WTC11 (cell line): Measurements from ENCODE around the gene FCGR3B. TPM values are rescaled to one million over a fixed set of nuclear protein-coding genes. Genes with fewer than 3 reads are reported as not detected.
"Not testable (repeated sequence)": the region's sequence is repeated elsewhere in the genome, so short reads cannot be mapped to it uniquely, and the experiment has no call there.

ENCODE experiments used
- ATAC-seq: fragments of 200-7000 bp; cut with Tn5 transposase; 2 replicates; pipeline ENCODE4 v1.10.0; 2021; ENCODE audit warnings: mild to moderate bottlenecking, moderate library complexity
- CTCF ChIA-PET: fragments of 300-600 bp; sonication (Branson Sonifier 250); formaldehyde crosslinking; loops from one replicate; lab custom pipeline; 2021; ENCODE audit warnings: antibody characterized with exemption; lab: Charles Lee
- POLR2A ChIA-PET: fragments of 350-600 bp; sonication (Branson Sonifier 250); formaldehyde crosslinking; loops from one replicate; lab custom pipeline; 2021; ENCODE audit warnings: antibody characterized with exemption; lab: Charles Lee
- DNase-seq: peaks from one replicate; pipeline ENCODE4 v3.0.0; 2021; ENCODE audit warnings: low spot score
- H3K27ac Mint-ChIP-seq: 2 replicates; pipeline ENCODE4 v1.8.0; 2021; ENCODE audit warnings: mixed read lengths
- H3K27me3 Mint-ChIP-seq: 2 replicates; pipeline ENCODE4 v1.8.0; 2021; ENCODE audit warnings: low read depth, mild to moderate bottlenecking, moderate library complexity, mixed read lengths
- H3K36me3 Mint-ChIP-seq: 2 replicates; pipeline ENCODE4 v1.8.0; 2021; ENCODE audit warnings: mixed read lengths
- H3K4me1 Mint-ChIP-seq: 2 replicates; pipeline ENCODE4 v1.8.0; 2022; ENCODE audit warnings: mixed read lengths
- H3K4me3 Mint-ChIP-seq: 2 replicates; pipeline ENCODE4 v1.8.0; 2021; ENCODE audit warnings: mild to moderate bottlenecking, moderate library complexity, mixed read lengths
- H3K9me3 Mint-ChIP-seq: 2 replicates; pipeline ENCODE4 v1.8.0; 2021; ENCODE audit warnings: mixed read lengths
- ETV6 ChIP-seq: sonication (generic); formaldehyde crosslinking; IDR thresholded peaks from 2 replicates; pipeline ENCODE4 v1.8.1; 2022; ENCODE audit warnings: mild to moderate bottlenecking, missing genetic modification reagents
- TEAD1 ChIP-seq: sonication (generic); formaldehyde crosslinking; IDR thresholded peaks from 2 replicates; pipeline ENCODE4 v1.8.0; 2022; ENCODE audit warnings: mild to moderate bottlenecking, missing genetic modification reagents
- total RNA-seq: library from RNA; stranded (reverse); gene quantifications from 3 replicates; pipeline ENCODE4 v1.2.3, GENCODE V29; 2021
- TF ChIP-seq, protein P1 (sequence below): sonication (generic); formaldehyde crosslinking; IDR thresholded peaks from 2 replicates; pipeline ENCODE4 v1.8.1; 2023; ENCODE audit warnings: mild to moderate bottlenecking, moderate library complexity, missing genetic modification reagents
- TF ChIP-seq, protein P2 (sequence below): sonication (generic); formaldehyde crosslinking; IDR thresholded peaks from 2 replicates; pipeline ENCODE4 v1.8.0; 2022; ENCODE audit warnings: mild to moderate bottlenecking, missing genetic modification reagents

FCGR3B gene
- total RNA-seq, 1 experiment from 2014 or later: not detected

DNA sequence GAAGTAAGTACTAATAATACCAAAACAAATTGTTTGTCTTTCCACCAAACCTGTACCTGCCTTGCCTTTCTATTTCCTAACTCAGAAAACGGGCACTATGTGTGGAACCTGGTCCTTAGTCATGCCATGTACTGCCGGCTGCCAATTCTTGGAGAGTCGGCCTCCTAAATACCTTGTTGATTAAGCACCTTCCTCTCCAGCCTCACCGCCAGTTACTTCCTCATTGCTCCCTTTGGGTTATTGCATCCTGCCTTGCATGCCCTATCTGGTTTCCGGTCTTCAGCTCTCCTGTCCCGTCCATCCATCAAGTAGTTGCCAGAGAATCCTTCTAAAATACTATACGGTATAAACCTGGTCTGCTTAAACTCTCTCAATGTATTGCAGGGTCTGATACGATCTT, 8.9 kb downstream of the FCGR3B start:
- Mint-ChIP-seq H3K27me3 (peaks cover 24% of the 10 kb centered on the region), H3K36me3 (peaks cover 15% of the 10 kb centered on the region), H3K9me3 (peaks cover 16% of the 10 kb centered on the region), H3K4me3 (peak overlapping the region; percentile 96)
- CTCF ChIA-PET, DNase-seq, H3K27ac Mint-ChIP-seq, POLR2A ChIA-PET, H3K4me1 Mint-ChIP-seq: not testable (repeated sequence)
- peak; percentile 12; the same call in 1 of the 2 replicates for ATAC-seq

DNA sequence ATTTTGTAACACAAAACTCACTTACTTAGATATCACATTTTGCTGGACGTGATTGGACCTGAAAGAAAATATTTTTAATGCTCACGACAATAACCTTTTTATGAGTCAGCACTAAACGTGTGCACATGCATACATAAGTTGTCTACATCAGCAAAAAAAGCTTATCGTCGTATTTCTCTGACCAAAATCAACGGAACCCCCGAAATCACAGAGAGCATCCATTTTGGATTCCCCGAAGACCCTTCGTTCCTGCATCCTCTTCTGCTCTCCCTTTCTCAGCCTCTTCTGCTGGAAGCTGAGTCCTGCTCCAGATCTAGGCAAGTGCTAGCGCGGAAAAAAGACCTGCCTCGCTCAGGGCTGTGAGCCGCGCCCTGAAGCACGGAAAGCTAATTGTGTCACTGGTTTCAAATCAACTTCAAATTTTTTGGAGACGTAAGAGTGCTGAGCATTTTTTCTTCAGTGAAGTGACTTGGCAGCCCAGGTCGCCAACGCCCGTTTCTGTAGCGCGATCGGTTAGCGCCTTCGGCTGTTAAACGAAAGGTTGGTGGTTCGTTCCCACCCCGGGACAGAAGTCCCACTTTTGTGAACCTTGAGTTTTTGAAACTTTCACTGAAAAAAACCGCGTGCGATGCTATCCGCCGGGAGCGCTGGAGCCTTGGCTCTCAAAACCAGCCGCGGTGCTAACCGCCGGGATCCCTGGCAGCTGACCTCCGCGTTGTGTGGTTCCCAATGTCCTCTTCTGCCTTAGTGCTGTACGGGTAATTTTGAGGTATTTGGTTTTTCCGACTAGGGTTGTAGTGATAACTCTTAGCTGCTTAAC, 9.6 kb downstream of the FCGR3B start:
- CTCF ChIA-PET, POLR2A ChIA-PET, H3K4me1 Mint-ChIP-seq: not testable (repeated sequence)
- peaks cover 24% of the 10 kb centered on the region for H3K27me3 Mint-ChIP-seq
- TF ChIP-seq ETV6: 0 out of 2 replicates have a peak, but pooled peaks have one; percentile 32
- TF ChIP-seq, protein P1, sequence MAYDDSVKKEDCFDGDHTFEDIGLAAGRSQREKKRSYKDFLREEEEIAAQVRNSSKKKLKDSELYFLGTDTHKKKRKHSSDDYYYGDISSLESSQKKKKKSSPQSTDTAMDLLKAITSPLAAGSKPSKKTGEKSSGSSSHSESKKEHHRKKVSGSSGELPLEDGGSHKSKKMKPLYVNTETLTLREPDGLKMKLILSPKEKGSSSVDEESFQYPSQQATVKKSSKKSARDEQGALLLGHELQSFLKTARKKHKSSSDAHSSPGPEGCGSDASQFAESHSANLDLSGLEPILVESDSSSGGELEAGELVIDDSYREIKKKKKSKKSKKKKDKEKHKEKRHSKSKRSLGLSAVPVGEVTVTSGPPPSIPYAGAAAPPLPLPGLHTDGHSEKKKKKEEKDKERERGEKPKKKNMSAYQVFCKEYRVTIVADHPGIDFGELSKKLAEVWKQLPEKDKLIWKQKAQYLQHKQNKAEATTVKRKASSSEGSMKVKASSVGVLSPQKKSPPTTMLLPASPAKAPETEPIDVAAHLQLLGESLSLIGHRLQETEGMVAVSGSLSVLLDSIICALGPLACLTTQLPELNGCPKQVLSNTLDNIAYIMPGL (CRISPR knock-in tag): peak; percentile 81
- TF ChIP-seq TEAD1: 0 out of 2 replicates have a peak, but pooled peaks have one; percentile 37
- TF ChIP-seq, protein P2, sequence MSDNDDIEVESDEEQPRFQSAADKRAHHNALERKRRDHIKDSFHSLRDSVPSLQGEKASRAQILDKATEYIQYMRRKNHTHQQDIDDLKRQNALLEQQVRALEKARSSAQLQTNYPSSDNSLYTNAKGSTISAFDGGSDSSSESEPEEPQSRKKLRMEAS (CRISPR knock-in tag): peak; percentile 26; the same call in 1 of the 2 replicates
- peak overlapping the region; percentile 96 for H3K4me3 Mint-ChIP-seq
- DNase-seq (peak; percentile 81), ATAC-seq (peak; percentile 91)
- H3K9me3 Mint-ChIP-seq: peaks cover 16% of the 10 kb centered on the region
- H3K36me3 Mint-ChIP-seq: peaks cover 15% of the 10 kb centered on the region
- H3K27ac Mint-ChIP-seq: peak overlapping the region; percentile 92

DNA sequence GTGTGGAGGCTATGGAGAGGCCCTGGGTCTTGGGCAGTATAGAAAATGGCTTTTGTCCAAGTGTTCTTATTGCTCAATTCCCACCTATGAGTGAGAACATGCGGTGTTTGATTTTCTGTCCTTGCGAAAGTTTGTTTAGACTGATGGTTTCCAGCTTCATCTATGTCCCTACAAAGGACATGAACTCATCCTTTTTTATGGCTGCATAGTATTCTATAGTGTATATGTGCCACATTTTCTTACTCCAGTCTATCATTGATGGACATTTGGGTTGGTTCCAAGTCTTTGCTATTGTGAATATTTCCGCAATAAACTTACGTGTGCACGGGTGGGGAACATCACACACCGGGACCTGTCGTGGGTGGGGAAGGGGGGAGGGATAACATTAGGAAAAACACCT, 10.6 kb downstream of the FCGR3B start:
- ATAC-seq, H3K27ac Mint-ChIP-seq, CTCF ChIA-PET, DNase-seq, POLR2A ChIA-PET, H3K4me1 Mint-ChIP-seq: not testable (repeated sequence)
- peaks cover 19% of the 10 kb centered on the region for H3K36me3 Mint-ChIP-seq
- H3K9me3 Mint-ChIP-seq: peaks cover 20% of the 10 kb centered on the region
- H3K4me3 Mint-ChIP-seq: peak overlapping the region; percentile 96
- peaks cover 24% of the 10 kb centered on the region for H3K27me3 Mint-ChIP-seq

DNA sequence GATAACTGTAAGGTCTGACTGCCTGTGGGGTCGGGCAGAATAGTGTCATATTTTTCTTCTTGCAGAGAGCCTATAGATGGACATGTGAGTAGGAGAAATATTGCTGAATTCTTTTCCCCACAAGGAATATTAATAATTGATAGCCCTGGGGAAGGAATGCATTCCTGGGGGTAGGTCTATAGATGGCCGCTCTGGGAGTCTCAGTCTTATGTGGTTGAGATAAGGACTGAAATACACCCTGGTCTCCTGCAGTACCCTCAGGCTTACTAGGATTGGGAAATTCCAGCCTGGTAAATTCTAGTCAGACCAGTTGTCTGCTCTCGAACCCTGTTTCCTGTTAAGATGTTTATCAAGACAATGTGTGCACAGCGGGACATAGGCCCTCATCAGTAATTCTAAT, 12.5 kb downstream of the FCGR3B start:
- DNase-seq, H3K4me1 Mint-ChIP-seq, H3K27ac Mint-ChIP-seq, ATAC-seq, H3K4me3 Mint-ChIP-seq, POLR2A ChIA-PET, CTCF ChIA-PET: not testable (repeated sequence)
- Mint-ChIP-seq H3K27me3 (peaks cover 24% of the 10 kb centered on the region), H3K36me3 (peaks cover 19% of the 10 kb centered on the region), H3K9me3 (peaks cover 20% of the 10 kb centered on the region)

DNA sequence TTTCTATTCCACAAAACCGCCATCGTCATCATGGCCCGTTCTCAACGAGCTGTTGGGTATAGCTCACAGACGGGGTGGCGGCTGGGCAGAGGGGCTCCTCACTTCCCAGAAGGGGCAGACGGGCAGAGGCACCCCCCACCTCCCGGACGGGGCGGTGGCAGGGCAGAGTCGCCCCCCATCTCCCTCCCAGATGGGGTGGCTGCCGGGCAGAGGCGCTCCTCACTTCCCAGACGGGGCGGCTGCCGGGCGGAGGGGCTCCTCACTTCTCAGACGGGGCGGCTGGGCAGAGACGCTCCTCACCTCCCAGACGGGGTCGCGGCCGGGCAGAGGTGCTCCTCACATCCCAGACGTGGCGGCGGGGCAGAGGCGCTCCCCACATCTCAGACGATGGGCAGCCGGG, 14.6 kb downstream of the FCGR3B start:
- H3K4me1 Mint-ChIP-seq, H3K27ac Mint-ChIP-seq, POLR2A ChIA-PET, H3K27me3 Mint-ChIP-seq, ATAC-seq, H3K4me3 Mint-ChIP-seq, DNase-seq, CTCF ChIA-PET: not testable (repeated sequence)
- H3K9me3 Mint-ChIP-seq: peaks cover 20% of the 10 kb centered on the region
- peaks cover 19% of the 10 kb centered on the region for H3K36me3 Mint-ChIP-seq

DNA sequence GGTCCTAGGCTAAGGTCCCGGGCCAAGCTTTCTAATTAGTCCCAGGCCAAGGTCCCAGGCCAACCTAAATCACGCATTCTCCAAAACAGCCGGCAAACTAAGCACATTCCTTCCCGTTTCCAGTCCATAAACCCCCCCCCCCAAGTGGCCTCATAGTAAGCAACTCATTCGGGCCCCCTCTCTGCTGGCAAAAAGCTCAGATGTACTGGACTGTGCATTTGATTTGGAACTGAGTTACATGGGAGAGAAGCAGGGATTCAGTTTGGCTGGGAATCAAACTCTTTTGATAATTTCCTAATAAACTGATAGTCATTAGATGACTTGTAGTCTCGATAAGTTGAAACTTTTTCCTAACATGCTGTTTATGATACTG, 17.8 kb downstream of the FCGR3B start:
- DNase-seq, H3K4me1 Mint-ChIP-seq, CTCF ChIA-PET, H3K9me3 Mint-ChIP-seq, ATAC-seq, H3K36me3 Mint-ChIP-seq, POLR2A ChIA-PET: not testable (repeated sequence)
- Mint-ChIP-seq H3K27me3 (peaks cover 17% of the 10 kb centered on the region), H3K4me3 (peak overlapping the region; percentile 85), H3K27ac (peak overlapping the region; percentile 88)

DNA sequence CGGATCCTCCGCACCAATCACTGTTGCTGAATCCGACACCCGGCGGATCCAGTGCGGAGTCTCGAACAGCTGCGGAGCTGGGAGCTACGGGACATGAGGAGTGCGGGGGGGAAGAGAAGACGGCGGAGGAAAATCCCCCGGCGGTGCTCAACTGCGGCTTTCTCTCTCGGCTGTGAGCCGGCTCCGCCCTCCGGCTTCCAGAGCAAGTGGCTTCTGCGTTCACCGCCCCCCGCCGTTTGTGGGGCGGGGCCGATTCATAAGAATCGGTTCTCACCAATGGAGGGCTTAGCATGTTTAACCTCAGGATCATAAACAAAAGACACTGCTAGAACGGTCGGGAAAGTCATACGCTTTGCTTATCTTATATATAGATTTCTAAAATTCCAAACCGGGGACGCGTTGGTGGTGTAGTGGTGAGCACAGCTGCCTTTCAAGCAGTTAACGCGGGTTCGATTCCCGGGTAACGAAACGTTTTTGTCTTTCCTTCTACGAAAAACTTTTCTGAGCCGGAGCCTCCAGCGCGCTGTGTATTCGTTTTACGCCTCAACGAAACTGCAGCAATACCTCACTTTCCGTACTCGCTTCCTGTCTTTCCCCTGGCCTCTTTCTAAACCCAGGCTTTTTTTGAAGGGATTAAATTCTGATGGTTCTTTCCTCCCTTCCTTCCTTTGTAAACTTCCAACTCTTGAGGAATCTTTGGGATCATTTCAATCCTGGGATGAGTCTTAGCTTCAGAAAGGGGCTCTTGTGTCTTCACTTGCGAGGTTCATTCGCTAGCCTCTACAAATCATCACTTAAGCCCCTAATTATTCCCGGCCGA, 18.4 kb downstream of the FCGR3B start:
- not testable (repeated sequence) for H3K36me3 Mint-ChIP-seq
- peak overlapping the region; percentile 85 for H3K4me3 Mint-ChIP-seq

More for the DNA sequence above, 18.4 kb downstream of the FCGR3B start:
- Mint-ChIP-seq H3K27me3 (peaks cover 17% of the 10 kb centered on the region), H3K27ac (peak overlapping the region; percentile 88)
- H3K4me1 Mint-ChIP-seq, H3K9me3 Mint-ChIP-seq: not testable (repeated sequence)
- DNase-seq (peak; percentile 94), ATAC-seq (peak; percentile 90)
- POLR2A ChIA-PET: interaction anchor here (0.7 kb wide), 1 partner anchor 72 kb away, joined by 3 read pairs; no protein-coding TSS in a partner anchor
- CTCF ChIA-PET: interaction anchor here (0.9 kb wide), 1 partner anchor 82 kb away, joined by 3 read pairs; no protein-coding TSS in a partner anchor
